ENCODE measurements around the gene NFX1. TPM values are rescaled to one million over a fixed set of nuclear protein-coding genes. Genes with fewer than 3 reads are reported as not detected.
A peak's percentile ranks its signal among the peaks of the same experiment; 100 is the strongest.

Gene NFX1
- total and polyA plus RNA-seq, 9 of the 15 experiments (the other 6 are each of a cell fraction or from before 2014, with no cell fraction given) = 8.8 to 38.9 (median 26.8) TPM

GRCh38 chr9:33348998-33349397, 58.7 kb downstream of the NFX1 start:
- no peaks in the 10 kb centered on the region for H3K9me3 ChIP-seq (replicated peaks; ENCODE audit: control insufficient read depth, insufficient read depth, low read depth, low read length)
- H4K20me1 ChIP-seq (replicated peaks; ENCODE audit: control insufficient read depth, insufficient read depth, low read length) = no peaks in the 10 kb centered on the region
- H3K27ac ChIP-seq (ENCODE audit: extremely low read depth, low read depth, low read length) = no peak overlapping the region
- H3K79me2 ChIP-seq (ENCODE audit: control insufficient read depth, insufficient read depth, low read length) = no peaks in the 10 kb centered on the region
- H2AFZ ChIP-seq (ENCODE audit: low read depth, low read length) = no peak overlapping the region
- no peaks in the 10 kb centered on the region for H3K9me1 ChIP-seq (ENCODE audit: control insufficient read depth, insufficient read depth, low read length)
- H3K4me3 ChIP-seq = no peak overlapping the region
- POLR2A ChIA-PET = interaction anchor here (2.3 kb wide), 1 partner anchor 59 kb away, joined by 7 read pairs; the partner anchor contains the start of gene NFX1
- CTCF ChIA-PET (ENCODE audit: low intra/inter-chr PET ratio) = no interaction called here
- peaks cover 48% of the 10 kb centered on the region for H3K36me3 ChIP-seq (ENCODE audit: control insufficient read depth, insufficient read depth, low read length)
- intact Hi-C loops (cut with micrococcal nuclease) (no loop called here), in situ Hi-C loops (cut with MboI) (no loop called here)
- TF ChIP-seq FOXM1 (IDR thresholded peaks at IDR 0.05; ENCODE audit: low read depth) (no peak), FOXM1 (CRISPR knock-in tag; IDR thresholded peaks at IDR 0.05; ENCODE audit: low read depth) (no peak), ZKSCAN1 (IDR thresholded peaks at IDR 0.05; ENCODE audit: low read depth, low read length) (peak; percentile 65; the same call in 1 of the 2 replicates)
- H3K9ac ChIP-seq (ENCODE audit: insufficient read depth in 1 of 2, low read depth in 2 of 2, low read length in 2 of 2) = no peak overlapping the region
- BruUV-seq (replicated peaks) = no TSS peak
- ATAC-seq = no peak
- peaks cover 0 to 4% of the 10 kb centered on the region in 2 experiments; a peak in 1 of 5 replicates for H3K4me1 ChIP-seq (replicated peaks in 1 of 2; ENCODE audit: control insufficient read depth in 2 of 2, insufficient read depth in 2 of 2, low read length in 2 of 2)
- no peak for FAIRE-seq
- no peak for DNase-seq (ENCODE audit: extremely low read depth in 1 of 4, low spot score in 3 of 4)
- no peak overlapping the region for H3K4me2 ChIP-seq (ENCODE audit: insufficient read depth, low read length)
- H3K27me3 ChIP-seq (ENCODE audit: control insufficient read depth in 2 of 2, insufficient read depth in 2 of 2, low read length in 2 of 2) = no peaks in the 10 kb centered on the region
- 95% methylated on average over 4 of the region's 4 CpGs for WGBS (ENCODE audit: insufficient coverage, low coverage, missing lambda C conversion rate)

GRCh38 chr9:33349743-33350142, 59.4 kb downstream of the NFX1 start:
- Histone ChIP-seq H3K27ac (ENCODE audit: extremely low read depth, low read depth, low read length) (no peak overlapping the region), H3K9me1 (ENCODE audit: control insufficient read depth, insufficient read depth, low read length) (no peaks in the 10 kb centered on the region), H3K9me3 (replicated peaks; ENCODE audit: control insufficient read depth, insufficient read depth, low read depth, low read length) (no peaks in the 10 kb centered on the region), H3K9ac (ENCODE audit: insufficient read depth in 1 of 2, low read depth in 2 of 2, low read length in 2 of 2) (no peak overlapping the region), H3K79me2 (ENCODE audit: control insufficient read depth, insufficient read depth, low read length) (no peaks in the 10 kb centered on the region), H2AFZ (ENCODE audit: low read depth, low read length) (no peak overlapping the region), H3K27me3 (ENCODE audit: control insufficient read depth in 2 of 2, insufficient read depth in 2 of 2, low read length in 2 of 2) (no peaks in the 10 kb centered on the region), H3K4me2 (ENCODE audit: insufficient read depth, low read length) (no peak overlapping the region), H4K20me1 (replicated peaks; ENCODE audit: control insufficient read depth, insufficient read depth, low read length) (no peaks in the 10 kb centered on the region), H3K4me1 (replicated peaks in 1 of 2; ENCODE audit: control insufficient read depth in 2 of 2, insufficient read depth in 2 of 2, low read length in 2 of 2) (peaks cover 0 to 6% of the 10 kb centered on the region in 2 experiments; a peak in 4 of 5 replicates), H3K36me3 (ENCODE audit: control insufficient read depth, insufficient read depth, low read length) (peaks cover 44% of the 10 kb centered on the region), H3K4me3 (no peak overlapping the region)
- WGBS (ENCODE audit: insufficient coverage, low coverage, missing lambda C conversion rate) = 54% methylated on average over 2 of the region's 2 CpGs
- BruUV-seq (replicated peaks) = no TSS peak
- ATAC-seq (no peak; the same call in 2 of the 3 replicates), FAIRE-seq (no peak), DNase-seq (ENCODE audit: extremely low read depth in 1 of 4, low spot score in 3 of 4) (no peak)
- POLR2A ChIA-PET = interaction anchor here (0.7 to 2.3 kb wide), 2 partner anchors 27 to 59 kb away, joined by 4 to 7 read pairs; partner anchors contain the start of gene NFX1
- CTCF ChIA-PET (ENCODE audit: low intra/inter-chr PET ratio) = no interaction called here
- in situ Hi-C loops (cut with MboI) = no loop called here
- intact Hi-C loops (cut with micrococcal nuclease) = no loop called here
- TF ChIP-seq PCBP2 (IDR thresholded peaks at IDR 0.05; ENCODE audit: low read depth, low read length, poor library complexity, severe bottlenecking) (no peak), GABPA (tag; conservative IDR thresholded peaks at IDR 0.05; ENCODE audit: low read depth) (no peak), REST (IDR thresholded peaks at IDR 0.05; ENCODE audit: borderline replicate concordance) (no peak), REST (CRISPR knock-in tag; IDR thresholded peaks at IDR 0.05; ENCODE audit: low read depth) (no peak)

Data from K562 (cell line).